GM21526 (cell line): Measurements from ENCODE around the gene ACAA1.
"Not testable (repeated sequence)": the region's sequence is repeated elsewhere in the genome, so short reads cannot be mapped to it uniquely, and the experiment has no call there.

Experiments used
- ATAC-seq: cut with Tn5 transposase; IDR thresholded peaks from one replicate; pipeline ENCODE4 v1.9.1; 2021; ENCODE audit warnings: moderate library complexity; ENCODE audit not compliant: unreplicated experiment, low FRiP score

The ACAA1 gene

DNA sequence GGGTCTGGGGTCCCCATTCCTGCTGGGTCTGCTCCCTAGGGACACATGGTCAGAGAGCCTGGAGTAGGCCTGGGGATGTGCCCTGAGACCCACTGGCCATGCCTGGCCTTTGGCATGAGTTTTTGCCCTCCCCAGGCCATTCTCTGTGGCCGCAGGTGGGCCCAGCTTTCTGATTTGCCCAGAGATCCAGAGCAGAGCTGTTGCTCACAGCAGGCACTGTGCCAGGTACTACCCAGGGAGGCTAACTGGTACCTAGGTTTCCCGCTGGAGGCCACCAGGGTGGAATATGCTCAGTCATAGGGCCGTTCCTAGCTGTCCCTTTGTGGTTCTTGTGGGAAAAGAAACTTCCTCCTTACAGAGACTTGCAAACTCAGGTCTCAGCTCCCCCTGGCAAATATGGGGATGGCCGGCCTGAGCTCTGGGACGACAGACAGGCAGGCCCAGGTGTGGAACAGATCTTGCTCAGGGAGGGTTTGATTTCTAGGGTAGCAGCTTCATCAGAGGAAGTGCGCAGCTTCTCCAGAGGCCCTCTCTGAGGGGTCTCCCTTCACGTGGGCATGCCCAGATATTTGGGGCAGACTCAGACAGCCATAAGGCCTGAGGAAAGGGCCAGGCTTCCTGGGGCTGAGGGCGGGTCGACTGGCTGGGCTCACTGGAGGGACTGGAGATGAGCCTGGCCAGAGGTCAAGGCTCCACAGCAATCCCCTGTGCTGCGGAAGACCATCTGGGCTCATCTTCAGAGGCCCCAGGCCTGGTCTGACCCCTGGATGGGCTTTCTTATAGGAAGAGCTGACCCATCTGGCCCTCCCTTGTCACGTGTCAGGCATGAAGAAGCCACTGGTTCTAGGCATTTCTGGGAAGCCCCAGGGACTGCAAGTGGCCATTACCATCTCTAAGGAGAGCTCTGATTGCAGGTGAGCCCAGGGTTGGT is 28.0 kb downstream of the ACAA1 start:
- ATAC-seq = no peak

DNA sequence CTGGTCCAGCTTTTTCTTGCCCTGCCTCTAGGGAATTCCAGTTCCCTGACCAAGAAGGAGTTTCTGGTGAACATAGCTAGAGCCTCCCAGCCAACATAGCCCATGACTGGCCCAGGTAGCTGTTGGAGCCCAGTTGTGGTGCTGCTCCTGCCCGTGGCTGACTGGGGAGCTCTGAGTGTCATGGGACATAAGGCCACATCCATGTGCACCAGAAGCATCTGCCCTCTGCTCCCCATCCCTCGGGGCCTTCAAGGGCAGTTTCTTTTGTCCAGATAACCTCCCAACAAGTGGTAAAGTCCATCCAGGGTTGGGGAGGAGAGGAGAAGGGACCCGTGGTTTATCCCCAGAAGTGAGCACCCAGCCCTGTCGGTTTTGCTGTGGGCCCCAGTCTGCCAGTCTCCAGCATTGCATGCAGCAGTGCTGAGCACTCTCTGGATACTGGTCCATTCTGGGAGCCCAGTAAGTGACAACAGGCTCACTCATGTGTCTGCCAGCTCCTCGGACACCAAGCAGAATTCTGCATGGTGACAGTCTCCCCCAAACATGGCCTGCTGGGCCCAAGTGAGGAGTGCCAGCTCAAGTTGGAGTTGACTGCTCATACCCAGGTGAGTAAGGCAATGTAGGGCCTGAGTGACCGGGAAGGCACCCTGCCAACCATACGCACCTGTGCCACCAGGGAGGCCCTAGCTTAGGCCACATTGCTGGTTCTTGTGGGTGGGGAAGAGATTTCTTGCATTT is 28.8 kb downstream of the ACAA1 start:
- ATAC-seq = no peak

- no peak for ATAC-seq
Measured at GRCh38 chr3:38105525-38105924, 31.4 kb downstream of the ACAA1 start.

GRCh38 chr3:38102444-38102814 is 34.5 kb downstream of the ACAA1 start:
- no peak for ATAC-seq

- no peak for ATAC-seq
Measured at GRCh38 chr3:38101811-38102443, 35.0 kb downstream of the ACAA1 start.

- no peak for ATAC-seq
Measured at GRCh38 chr3:38100498-38100897, 36.4 kb downstream of the ACAA1 start.

GRCh38 chr3:38099518-38099917 is 37.4 kb downstream of the ACAA1 start:
- ATAC-seq = no peak

GRCh38 chr3:38098376-38098723 is 38.6 kb downstream of the ACAA1 start:
- no peak for ATAC-seq

DNA sequence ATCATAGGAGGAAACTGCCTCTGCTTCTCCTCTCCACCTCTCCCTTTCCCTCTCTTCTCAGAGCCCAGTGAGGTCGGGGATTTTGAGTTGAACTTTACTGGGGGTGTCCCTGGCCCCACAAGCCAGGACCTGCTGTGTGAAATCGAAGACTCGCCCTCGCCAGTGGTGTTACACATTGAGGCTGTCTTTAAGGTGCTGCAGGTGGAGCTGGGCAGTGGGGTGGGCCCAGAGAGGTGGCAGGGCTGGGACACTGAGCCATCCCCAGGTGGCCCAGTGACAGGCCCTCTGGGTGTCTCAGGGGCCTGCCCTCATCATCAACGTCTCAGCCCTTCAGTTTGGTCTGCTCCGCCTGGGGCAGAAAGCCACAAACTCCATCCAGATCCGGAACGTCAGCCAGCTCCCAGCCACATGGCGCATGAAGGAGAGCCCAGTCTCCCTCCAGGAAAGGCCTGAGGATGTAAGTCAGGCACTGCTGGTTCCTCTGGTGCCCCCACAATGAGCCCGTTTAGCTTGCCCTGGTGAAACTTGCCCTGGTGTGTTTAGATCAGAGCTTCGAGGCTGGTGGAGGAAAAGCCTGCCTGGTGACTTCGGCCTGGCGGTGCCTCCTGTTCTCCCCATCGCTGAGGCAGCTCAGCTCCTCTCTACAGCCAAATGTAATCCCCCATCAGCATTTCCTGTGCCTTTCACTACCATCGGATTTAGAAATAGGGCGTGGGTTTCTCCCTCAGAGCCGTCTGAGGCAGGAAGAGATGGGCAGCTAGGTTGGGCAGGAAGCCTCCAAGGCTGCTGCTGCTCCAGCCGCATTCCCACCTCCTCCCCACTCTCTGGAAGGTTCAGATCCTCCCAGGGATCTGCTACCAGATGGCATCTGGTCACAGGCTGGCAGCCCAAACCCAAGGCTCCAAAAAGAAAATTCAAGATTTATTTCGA is 39.2 kb downstream of the ACAA1 start:
- no peak for ATAC-seq

- no peak for ATAC-seq
Measured at GRCh38 chr3:38095669-38096483, 41.1 kb downstream of the ACAA1 start.

DNA sequence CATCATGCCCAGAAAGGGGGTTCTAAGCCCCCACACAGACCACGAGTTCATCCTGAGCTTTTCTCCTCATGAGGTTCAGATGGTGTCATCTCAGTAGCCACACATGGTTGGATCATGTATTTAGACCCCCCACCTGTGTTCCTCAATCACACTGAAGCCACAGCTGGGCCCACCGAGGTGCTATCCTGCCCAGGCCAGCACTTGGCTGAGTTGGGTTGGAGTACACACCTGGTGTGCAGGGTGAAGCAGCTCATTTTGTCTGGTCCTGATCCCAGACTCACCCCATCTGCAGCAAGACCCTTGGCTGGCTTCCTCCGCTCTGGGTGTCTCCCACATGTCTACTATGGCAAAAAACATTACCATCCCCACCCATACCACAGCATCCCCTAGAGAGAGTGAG is 41.9 kb downstream of the ACAA1 start:
- no peak for ATAC-seq

- no peak for ATAC-seq
Measured at GRCh38 chr3:38090453-38090852, 46.5 kb downstream of the ACAA1 start.

- no peak for ATAC-seq
Measured at GRCh38 chr3:38089163-38089562, 47.8 kb downstream of the ACAA1 start.

DNA sequence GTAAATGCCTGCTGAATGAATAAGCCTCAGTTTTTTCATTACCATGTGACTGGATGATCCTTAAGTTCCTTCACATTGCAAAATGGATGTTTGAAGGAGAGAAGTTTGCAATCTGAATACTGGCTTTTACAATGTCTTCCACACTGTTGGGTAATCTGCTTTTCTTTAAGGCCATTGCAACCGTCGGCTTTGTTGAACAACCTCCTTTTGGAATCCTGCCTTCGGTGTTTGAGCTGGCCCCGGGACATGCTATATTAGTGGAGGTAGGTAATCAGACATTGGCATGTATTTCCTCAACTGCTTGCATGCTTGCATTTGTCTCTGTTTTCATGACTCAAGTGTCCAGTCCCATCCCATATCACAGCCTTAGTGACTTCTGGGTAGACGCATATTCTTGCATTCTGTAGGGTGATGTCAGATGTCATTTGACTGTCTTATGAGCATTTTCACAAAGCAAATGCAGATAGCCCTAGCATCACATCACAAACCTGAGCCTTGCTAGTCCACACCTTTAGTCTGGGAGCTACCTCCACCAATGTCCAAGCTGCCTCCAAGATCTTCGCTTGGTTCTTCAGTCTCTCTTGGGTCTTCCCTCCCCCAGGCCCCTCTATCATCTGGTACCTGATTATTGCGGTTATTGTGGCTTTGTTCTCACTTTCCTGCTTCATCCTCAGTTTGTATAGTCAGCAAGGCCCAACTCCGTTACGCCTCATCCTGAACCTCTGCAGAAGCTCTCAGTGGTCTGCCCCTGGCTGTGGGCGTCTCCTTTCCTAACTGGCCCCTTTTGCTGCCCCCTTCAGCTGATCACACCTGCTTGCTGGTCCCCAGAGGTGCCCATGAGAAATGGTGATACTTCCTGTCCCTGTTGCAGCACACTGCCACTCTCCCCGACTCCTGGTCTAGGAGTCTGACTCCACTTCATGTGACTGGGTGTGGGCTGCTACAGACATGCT is 48.5 kb downstream of the ACAA1 start:
- no peak for ATAC-seq

GRCh38 chr3:38087278-38087677 is 49.6 kb downstream of the ACAA1 start:
- ATAC-seq = not testable (repeated sequence)

DNA sequence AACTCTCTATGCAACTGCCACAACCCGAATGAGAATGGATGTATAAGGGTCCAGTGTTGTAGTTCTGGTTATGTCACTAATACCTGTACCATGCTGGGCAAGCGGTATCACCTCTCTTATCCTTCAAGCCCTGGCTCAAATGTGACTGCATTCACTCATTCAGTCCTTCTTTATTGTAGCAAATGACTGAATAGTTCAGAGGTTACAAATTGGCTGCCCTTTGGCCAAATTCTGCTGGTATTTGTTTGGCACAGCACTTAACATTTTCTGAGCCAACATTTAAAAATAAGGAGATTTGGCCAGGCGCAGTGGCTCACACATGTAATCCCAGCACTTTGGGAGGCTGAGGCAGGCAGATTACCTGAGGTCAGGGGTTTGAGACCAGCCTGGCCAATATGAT is 50.4 kb downstream of the ACAA1 start:
- no peak for ATAC-seq

- ATAC-seq = no peak
Measured at GRCh38 chr3:38085943-38086324, 51.0 kb downstream of the ACAA1 start.

GRCh38 chr3:38085311-38085942 is 51.5 kb downstream of the ACAA1 start:
- ATAC-seq = no peak
